ENCODE data around the gene UMODL1.

- TF ChIP-seq CTCF (IDR thresholded peaks at IDR 0.05) (no peak), POLR2A (IDR thresholded peaks at IDR 0.05) (no peak)
Measured at GRCh38 chr21:42179316-42179715, 108.2 kb downstream of the UMODL1 start.
